ENCODE measurements around the gene SLC24A3.

DNA sequence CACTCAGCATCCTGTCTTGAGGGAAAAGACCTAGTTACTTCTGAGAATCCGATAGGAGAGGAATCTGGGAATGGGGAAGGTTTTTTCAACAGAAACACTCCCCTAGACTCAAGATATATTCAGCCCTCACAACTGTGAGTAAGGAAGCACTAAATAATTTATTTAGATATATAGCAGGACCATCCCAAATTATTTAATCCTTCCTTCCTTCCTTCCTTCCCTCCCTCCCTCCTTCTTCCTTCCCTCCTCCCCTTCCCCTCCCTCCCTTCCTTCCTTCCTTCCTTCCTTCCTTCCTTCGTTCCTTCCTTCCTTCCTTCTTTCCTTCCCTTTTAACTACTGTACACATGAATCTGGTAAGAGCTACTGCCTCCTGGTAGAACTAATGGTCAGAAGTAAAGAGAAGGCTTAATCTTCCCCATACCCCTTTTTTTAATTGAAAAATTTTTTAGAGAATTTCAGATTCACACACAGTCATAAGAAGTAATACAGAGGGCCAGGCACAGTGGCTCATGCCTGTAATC is 10.1 kb downstream of the SLC24A3 start:
- TF ChIP-seq, protein P1, sequence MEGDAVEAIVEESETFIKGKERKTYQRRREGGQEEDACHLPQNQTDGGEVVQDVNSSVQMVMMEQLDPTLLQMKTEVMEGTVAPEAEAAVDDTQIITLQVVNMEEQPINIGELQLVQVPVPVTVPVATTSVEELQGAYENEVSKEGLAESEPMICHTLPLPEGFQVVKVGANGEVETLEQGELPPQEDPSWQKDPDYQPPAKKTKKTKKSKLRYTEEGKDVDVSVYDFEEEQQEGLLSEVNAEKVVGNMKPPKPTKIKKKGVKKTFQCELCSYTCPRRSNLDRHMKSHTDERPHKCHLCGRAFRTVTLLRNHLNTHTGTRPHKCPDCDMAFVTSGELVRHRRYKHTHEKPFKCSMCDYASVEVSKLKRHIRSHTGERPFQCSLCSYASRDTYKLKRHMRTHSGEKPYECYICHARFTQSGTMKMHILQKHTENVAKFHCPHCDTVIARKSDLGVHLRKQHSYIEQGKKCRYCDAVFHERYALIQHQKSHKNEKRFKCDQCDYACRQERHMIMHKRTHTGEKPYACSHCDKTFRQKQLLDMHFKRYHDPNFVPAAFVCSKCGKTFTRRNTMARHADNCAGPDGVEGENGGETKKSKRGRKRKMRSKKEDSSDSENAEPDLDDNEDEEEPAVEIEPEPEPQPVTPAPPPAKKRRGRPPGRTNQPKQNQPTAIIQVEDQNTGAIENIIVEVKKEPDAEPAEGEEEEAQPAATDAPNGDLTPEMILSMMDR (conservative IDR thresholded peaks at IDR 0.05; ENCODE audit: low read length) = no peak
- TF ChIP-seq EZH2phosphoT487 (IDR thresholded peaks at IDR 0.05; ENCODE audit: borderline replicate concordance, low read depth, low read length) = no peak

Measured in OCI-LY7 (cell line).